NT2/D1 (cell line): ENCODE data around the gene FARS2.
"Not testable (repeated sequence)": the region's sequence is repeated elsewhere in the genome, so short reads cannot be mapped to it uniquely, and the experiment has no call there.

Source experiments
- YY1 ChIP-seq: IDR thresholded peaks from 2 replicates; pipeline ENCODE4 v1.6.1; 2011; ENCODE audit not compliant: insufficient read length, insufficient read depth
- ZNF274 ChIP-seq: IDR thresholded peaks from 2 replicates; pipeline ENCODE4 v1.6.1; 2011; ENCODE audit warnings: mild to moderate bottlenecking, low read depth, low read length

- TF ChIP-seq YY1, ZNF274: not testable (repeated sequence)
These were observed 437.8 kb downstream of the FARS2 start for GRCh38 chr6:5699064-5699463.
